ENCODE results near the gene SLC20A1.

SLC20A1 gene

DNA sequence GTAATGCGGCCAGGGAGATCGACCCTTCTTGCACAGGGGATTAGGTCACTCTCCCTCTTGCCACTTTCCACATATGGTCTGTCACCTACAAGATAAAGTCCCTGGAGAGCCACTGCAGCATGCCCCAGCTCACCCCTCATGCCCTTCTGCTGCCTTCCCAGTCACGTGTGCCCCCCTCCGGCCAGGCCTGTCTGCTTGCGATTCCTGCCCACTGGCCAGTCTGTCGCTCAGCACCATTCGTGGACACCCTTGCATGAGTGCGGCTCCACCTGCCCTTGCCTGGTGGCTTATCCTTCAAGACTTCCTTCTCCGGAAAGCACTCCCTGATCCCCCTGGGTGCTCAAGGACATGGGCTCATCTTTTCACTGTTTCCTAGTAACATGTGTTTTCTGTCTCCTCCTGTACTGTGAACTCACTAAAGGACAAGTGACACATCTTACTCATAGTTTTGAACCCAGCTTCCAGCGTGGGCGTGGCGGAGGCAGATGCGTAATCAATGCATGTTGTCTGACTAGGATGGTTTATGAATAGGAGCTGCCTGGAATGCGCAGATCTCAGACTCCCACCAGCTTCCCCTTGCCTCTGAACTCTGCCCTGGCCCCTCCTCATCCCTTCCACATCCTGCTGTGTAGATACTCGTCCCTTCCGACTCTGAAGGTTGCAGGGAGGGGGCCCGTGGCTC lies 67.3 kb downstream of the SLC20A1 start:
- no peak for TF ChIP-seq ZNF274 (IDR thresholded peaks at IDR 0.05; ENCODE audit: low read depth, low read length)

More for the DNA sequence above, 67.3 kb downstream of the SLC20A1 start:
- H3K4me3 ChIP-seq (ENCODE audit: low read length) = no peak overlapping the region

Data from GM08714 (cell line).